NK-92 (cell line): ENCODE results near the gene SLC41A2.
"Not testable (repeated sequence)": the region's sequence is repeated elsewhere in the genome, so short reads cannot be mapped to it uniquely, and the experiment has no call there.

ENCODE experiments used
- DNase-seq: peaks from one replicate; lab custom pipeline; 2025; ENCODE audit not compliant: unreplicated experiment; lab: John Stamatoyannopoulos, UW

The SLC41A2 gene

DNA sequence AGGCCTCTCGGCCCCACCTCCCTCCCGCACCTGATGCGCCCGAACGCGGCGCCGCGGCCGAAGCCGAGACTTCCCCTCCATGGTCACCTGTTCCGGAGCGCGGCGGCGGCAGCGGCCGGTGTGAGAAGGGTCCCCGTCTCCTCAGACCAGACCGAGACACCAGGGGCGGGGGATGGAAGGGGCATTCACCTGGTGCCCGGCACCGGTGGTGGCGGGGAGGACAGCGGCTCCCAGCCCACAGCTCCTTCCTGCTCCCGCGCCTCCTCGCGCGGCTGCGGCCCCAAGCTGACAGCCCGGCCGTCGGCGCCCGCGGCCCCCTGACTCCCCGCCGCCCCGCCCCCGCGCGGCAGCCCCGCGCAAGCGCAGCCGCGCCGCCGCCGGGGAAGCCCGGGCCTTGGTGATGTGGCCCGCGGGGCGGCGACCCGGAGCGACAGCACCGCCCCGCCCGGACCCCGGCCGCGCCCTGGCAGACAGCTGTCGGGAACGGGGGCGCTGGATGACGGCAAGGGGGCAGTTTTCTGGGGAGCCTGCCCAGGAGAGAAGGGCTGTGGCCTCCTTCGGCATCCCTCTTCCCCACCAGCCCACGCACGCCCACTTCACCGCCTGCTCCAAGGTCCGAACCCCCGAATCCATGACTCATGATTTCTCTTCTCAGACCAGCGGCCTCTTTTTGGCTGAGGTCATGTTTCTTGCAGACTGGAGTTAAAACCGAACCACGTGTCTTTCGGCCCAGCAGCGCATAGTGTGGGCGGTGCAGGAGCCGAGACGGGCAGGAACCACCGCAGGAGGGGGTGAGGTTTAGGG, at the start of gene SLC41A2:
Gene SLC41A2 (minus strand): TSS at position 290 of the 804 bp plus-strand sequence. CDS start 29,763 bp downstream, outside the sequence.
- no peak for DNase-seq

DNA sequence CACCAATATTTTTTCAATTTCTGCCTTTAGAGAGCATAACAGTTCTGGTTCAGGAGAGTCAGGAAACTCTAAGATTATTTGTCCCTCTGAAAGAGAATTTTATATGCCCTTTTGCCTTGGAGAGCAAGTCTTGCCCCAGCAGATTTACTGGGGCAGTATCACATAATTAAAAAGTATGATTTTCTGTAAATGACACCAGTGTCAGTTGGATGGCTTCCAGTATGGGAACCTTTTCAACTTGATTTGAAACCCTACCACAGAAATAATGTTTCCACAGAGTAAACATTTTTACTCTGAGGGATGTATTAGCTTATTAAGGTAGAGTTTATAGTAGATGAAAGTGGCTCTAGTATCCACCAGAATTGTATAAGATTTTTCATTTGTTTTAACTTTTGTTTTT, 43.4 kb upstream of the SLC41A2 start:
- DNase-seq = no peak

DNA sequence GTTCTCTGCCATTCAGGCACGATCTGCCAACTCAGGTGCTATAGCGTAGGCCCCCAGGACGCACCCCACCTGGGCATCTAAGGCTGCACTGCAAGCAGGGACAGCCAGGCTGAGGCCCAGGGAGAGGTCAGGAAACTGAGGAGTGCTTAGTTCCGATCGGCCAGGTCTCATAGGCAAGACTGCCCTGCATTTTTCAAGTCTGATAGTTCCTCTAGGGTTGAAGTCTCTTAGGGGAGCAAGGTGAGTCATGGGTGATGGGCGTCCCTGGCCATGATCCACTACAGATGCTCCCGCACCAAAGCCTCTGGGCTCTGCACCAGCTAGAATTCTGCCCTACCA, 41.2 kb upstream of the SLC41A2 start:
- no peak for DNase-seq

DNA sequence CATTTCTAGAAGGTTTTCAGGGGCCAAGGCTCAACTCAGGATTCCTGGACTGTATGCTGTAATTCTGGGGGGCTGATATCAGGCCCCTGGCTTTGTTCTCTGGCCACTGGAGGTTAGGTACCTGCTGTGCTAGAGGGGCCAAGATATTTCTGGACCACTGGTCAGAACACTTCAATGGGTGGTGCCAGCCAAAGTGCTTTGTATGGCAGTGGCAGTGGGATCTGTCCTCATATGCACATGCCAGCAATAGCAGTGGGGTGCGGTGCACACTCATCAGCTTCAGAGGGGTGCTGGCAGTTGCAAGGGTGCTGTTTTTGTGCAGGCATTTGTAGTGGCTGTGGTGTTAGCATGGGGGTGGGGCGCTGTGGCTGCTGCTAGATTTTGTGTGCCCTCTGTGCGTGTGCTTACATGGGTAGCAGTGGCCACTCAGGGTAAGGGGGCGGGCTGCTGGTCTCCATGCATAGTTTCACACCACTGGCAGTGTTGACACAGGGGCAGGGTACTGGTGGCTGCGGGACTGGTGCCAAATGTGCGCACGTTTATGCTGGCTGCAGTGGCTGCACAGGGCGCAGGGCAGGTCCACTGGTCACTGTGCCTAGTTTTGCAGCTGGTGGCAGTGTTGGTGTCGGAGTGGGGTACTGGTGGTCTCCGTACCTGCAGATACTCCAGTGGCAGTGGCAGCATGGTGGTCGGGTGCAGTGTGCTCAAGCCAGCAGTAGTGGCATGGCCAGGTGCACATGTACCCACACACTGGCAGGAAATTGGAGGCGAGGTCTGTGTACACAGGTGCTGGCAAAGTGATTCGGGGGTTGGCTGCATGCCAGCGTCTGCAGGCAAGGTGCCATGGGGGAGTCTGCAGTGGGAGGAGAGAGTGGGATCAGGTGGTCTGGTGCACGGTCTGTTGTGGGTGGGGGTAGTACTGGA, 40.6 kb upstream of the SLC41A2 start:
- DNase-seq = no peak

DNA sequence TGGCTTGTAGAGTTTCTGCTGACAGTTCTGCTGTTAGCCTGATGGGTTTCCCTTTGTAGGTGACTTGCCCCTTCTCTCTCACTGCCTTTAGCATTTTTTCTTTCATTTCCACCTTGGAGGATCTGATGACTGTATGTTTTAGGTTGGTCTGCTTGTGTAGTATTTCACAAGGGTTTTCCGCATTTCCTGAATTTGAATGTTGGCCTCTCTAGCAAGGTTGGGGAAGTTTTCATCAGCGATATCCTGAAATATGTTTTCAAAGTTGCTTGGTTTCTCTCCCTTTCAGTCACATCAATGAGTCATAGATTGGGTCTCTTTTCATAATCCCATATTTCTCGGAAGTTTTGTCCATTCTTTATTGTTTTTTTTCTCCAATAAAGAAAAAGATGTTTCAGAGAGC, 39.5 kb upstream of the SLC41A2 start:
- DNase-seq = no peak

GRCh38 chr12:104994336-104994735, 36.2 kb upstream of the SLC41A2 start:
- no peak for DNase-seq

- no peak for DNase-seq
Measured at GRCh38 chr12:104991565-104992128, 33.6 kb upstream of the SLC41A2 start.

DNA sequence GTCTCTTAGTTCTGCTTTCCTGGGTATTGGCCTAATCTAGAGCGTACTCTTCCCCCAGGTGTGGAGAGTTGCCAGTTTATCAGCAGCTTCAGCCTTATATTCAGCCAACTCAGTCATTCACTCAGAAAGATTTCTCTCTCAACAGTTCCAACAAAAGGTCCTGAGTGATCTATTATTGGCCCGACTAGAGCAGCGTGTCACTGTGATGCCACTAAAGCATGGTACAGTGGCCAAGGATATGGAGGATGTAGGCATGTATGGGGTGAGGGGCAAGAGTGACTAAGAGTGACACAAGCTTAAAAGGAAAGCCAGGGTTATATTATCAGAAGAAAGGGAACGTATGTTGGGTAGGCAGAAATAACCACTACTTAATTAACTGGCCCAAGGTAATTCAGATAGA, 32.9 kb upstream of the SLC41A2 start:
- DNase-seq = no peak

DNA sequence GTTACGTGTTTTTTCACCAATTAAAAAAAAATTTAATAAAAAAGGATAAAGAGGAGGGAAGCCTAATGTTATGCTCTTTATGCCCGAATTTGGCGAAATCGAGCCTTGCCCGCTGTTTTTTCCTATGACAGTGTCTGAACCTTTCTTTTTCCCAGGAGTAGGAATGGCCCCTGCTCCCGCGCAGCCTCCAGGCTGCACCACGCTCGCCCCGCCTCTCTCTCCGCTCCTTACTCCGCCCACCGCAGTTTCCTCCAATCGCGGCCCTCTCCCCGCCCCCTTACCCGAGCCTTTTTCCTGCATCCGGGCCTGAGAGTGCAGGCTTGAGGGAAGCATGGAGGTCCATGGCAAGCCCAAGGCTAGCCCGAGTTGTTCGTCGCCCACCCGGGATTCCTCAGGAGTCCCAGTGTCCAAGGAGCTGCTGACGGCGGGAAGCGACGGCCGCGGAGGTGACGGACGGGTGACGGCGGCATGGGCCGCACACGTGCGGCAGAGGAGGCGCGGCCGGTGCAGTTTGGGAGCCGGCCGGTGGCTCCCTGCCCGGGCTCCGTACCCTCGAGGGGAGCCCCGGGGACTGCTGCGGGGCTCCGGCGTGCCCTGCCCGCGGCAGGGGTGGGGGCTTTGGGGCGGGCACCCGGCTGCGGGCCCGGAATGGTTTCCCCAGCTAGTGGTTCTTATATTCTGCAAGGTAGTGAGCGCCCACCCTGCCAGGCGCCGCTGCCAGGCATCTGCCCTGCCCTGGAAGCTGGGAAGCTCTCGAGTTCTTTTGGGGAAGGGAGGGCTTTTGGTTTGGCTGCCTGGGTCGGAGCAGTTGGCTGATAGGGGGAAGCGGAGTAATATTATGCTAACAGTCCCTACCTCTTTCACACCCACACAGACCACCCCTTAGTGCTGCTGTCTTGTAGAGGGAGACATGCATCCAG, 28.2 kb upstream of the SLC41A2 start, which contains the start of gene NOPCHAP1:
Gene NOPCHAP1 (plus strand): TSS at position 295 of the 920 bp plus-strand sequence. CDS start 37 bp downstream, at position 332.
- DNase-seq = peak; percentile 18

GRCh38 chr12:104985206-104985605, 27.1 kb upstream of the SLC41A2 start:
- no peak for DNase-seq

GRCh38 chr12:104977688-104978087, 19.6 kb upstream of the SLC41A2 start:
- not testable (repeated sequence) for DNase-seq

- DNase-seq = no peak
Measured at GRCh38 chr12:104976703-104977102, 18.6 kb upstream of the SLC41A2 start.

- DNase-seq = no peak
Measured at GRCh38 chr12:104975587-104976343, 17.7 kb upstream of the SLC41A2 start.

DNA sequence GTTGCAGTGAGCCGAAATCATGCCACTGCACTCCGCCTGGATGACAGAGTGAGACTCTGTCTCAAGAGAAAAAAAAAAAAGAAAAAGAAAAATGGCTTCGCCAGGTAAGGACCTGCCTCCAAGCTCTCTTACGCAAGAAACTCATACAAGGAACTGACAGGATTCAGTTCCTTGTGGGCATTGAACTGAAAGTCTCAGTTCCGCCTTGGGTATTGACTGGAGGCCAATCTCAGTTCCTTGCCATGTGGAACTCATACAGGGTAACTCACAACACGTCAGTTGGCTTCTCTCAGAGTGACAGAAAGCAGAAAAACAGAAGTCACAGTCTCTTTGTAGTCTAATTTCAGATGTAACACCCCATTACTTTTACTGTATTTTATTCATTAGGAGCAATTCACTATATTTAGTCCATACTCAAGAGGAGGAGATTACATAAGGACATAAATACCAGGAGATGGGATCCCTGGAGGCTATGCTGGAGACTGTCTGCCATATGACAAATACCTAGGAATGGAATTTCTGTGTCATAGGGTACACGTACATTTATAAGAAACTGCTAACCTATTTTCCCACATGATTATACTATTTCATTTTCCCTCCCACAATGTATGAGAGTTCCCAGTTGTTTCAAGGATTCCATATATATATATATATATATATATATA, 16.7 kb upstream of the SLC41A2 start:
- no peak for DNase-seq

- no peak for DNase-seq
Measured at GRCh38 chr12:104973250-104973649, 15.2 kb upstream of the SLC41A2 start.

GRCh38 chr12:104971306-104971705, 13.2 kb upstream of the SLC41A2 start:
- no peak for DNase-seq

GRCh38 chr12:104969343-104969742, 11.3 kb upstream of the SLC41A2 start:
- DNase-seq = no peak

- DNase-seq = no peak
Measured at GRCh38 chr12:104966677-104967076, 8.6 kb upstream of the SLC41A2 start.

DNA sequence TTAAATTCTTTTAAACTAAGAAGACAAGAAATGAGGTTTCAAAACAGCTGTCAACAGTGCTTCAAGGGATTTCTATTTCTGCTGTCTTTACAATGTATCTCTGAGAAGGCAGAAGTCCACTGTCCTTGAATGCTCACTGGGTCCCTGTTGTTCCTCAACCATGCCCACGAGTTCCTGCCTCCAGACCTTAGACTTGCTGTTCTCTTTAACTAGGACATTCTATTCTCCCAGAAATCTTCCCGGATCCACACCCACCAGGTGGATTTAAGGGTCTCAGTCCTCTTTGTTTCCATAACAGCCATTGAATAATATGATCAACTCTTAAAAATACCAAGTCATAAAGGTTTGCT, 6.7 kb upstream of the SLC41A2 start:
- no peak for DNase-seq
